Endothelial cell of umbilical vein (primary cell): ENCODE measurements around the gene TMEM128. TPM values are rescaled to one million over a fixed set of nuclear protein-coding genes. Genes with fewer than 3 reads are reported as not detected.

Experiments used
- BruUV-seq: library from RNA; stranded (reverse); fragments of 400-500 nt; replicated peaks from 2 replicates; lab custom pipeline; 2021; lab: Mats Ljungman, UMichigan
- CTCF ChIA-PET: fragments of 300-600, 350-600 bp; sonication (Branson Sonifier 250); formaldehyde crosslinking; loops from one replicate; lab custom pipeline; 2021; ENCODE audit warnings: antibody characterized with exemption, inconsistent platforms; lab: Charles Lee
- POLR2A ChIA-PET: fragments of 300-600, 350-600 bp; sonication (Branson Sonifier 250); formaldehyde crosslinking; loops from one replicate; lab custom pipeline; 2021; ENCODE audit warnings: antibody characterized with exemption, inconsistent platforms; lab: Charles Lee
- DNase-seq: peaks from one replicate; pipeline ENCODE4 v3.0.0-alpha.2; 2011; ENCODE audit warnings: low read depth, low spot score
- FAIRE-seq: peaks from 2 replicates; lab custom pipeline; 2011; peaks lifted over from hg19 to GRCh38; lab: Jason Lieb, UNC
- H2AFZ ChIP-seq: 2 replicates; pipeline ENCODE4 v1.6.0; 2012; ENCODE audit warnings: low read depth, low read length, control low read depth, inconsistent platforms
- H3K27ac ChIP-seq: 2 replicates; pipeline ENCODE4 v1.5.1; 2011; ENCODE audit warnings: low read depth, mild to moderate bottlenecking, control low read depth, low read length, moderate library complexity; ENCODE audit not compliant: insufficient read depth
- H3K27me3 ChIP-seq, 2 experiments: 2 replicates each; pipeline versions ENCODE4 v1.6.0 to v1.6.1; 2011; ENCODE audit warnings: low read length in 2 of 2, mixed read lengths in 1 of 2; ENCODE audit not compliant: control insufficient read depth in 2 of 2, insufficient read depth in 2 of 2
- H3K36me3 ChIP-seq, 2 experiments: 2 replicates in 1 of 2; 3 replicates in 1 of 2; pipeline ENCODE4 v1.5.1; 2011; ENCODE audit warnings: low read length in 2 of 2, mild to moderate bottlenecking in 1 of 2, moderate library complexity in 1 of 2; ENCODE audit not compliant: control insufficient read depth in 2 of 2, insufficient read depth in 2 of 2; ENCODE audit errors: extremely low read depth in 1 of 2
- H3K4me1 ChIP-seq: 3 replicates; pipeline ENCODE4 v1.5.1; 2011; ENCODE audit warnings: mild to moderate bottlenecking, low read length; ENCODE audit not compliant: control insufficient read depth, insufficient read depth; ENCODE audit errors: extremely low read depth
- H3K4me2 ChIP-seq: 2 replicates; pipeline ENCODE4 v1.6.1; 2011; ENCODE audit warnings: low read length, control low read depth, mixed read lengths; ENCODE audit not compliant: insufficient read depth
- H3K4me3 ChIP-seq, 3 experiments: fragments of 200-600 bp in 1 of 3; sonication (generic), shearing (Covaris generic) in 1 of 3; replicated peaks in 1 of 3; 2 replicates each; pipeline ENCODE4 v1.5.1; 2011 to 2016; ENCODE audit warnings: control low read depth in 3 of 3, low read length in 3 of 3, mild to moderate bottlenecking in 2 of 3, inconsistent platforms in 1 of 3, low read depth in 1 of 3, moderate library complexity in 1 of 3; ENCODE audit not compliant: insufficient read depth in 1 of 3
- H3K79me2 ChIP-seq: 2 replicates; pipeline ENCODE4 v1.6.0; 2012; ENCODE audit warnings: low read length, inconsistent platforms; ENCODE audit not compliant: control insufficient read depth, insufficient read depth
- H3K9ac ChIP-seq: replicated peaks from 2 replicates; pipeline ENCODE3; 2011; ENCODE audit warnings: low read length, control low read depth; ENCODE audit not compliant: insufficient read depth; ENCODE audit errors: extremely low read depth
- H3K9me1 ChIP-seq: replicated peaks from 3 replicates; pipeline ENCODE4 v1.6.0; 2011; ENCODE audit warnings: mild to moderate bottlenecking, low read length; ENCODE audit not compliant: control insufficient read depth, insufficient read depth; ENCODE audit errors: extremely low read depth
- H3K9me3 ChIP-seq: replicated peaks from 2 replicates; pipeline ENCODE4 v1.5.1; 2012; ENCODE audit warnings: low read length, inconsistent platforms; ENCODE audit not compliant: control insufficient read depth, insufficient read depth
- H4K20me1 ChIP-seq: replicated peaks from 2 replicates; pipeline ENCODE3; 2011; ENCODE audit warnings: mild to moderate bottlenecking, low read length; ENCODE audit not compliant: control insufficient read depth, insufficient read depth; ENCODE audit errors: extremely low read depth
- CTCF ChIP-seq, 2 donors: IDR thresholded peaks; 1 replicate in 1 of 2; 2 replicates in 1 of 2; pipeline ENCODE4 v1.5.1; 2011; ENCODE audit warnings: low read length in 2 of 2, mild to moderate bottlenecking in 2 of 2, moderate library complexity in 2 of 2, control low read depth in 1 of 2, inconsistent platforms in 1 of 2, low read depth in 1 of 2; ENCODE audit not compliant: insufficient read depth in 1 of 2; ENCODE audit errors: extremely low read depth in 1 of 2
- EZH2 ChIP-seq: IDR thresholded peaks from 2 replicates; pipeline ENCODE4 v1.6.1; 2012; ENCODE audit warnings: borderline replicate concordance, low read depth, mild to moderate bottlenecking, moderate library complexity, low read length, inconsistent platforms; ENCODE audit not compliant: severe bottlenecking
- POLR2AphosphoS5 ChIP-seq: IDR thresholded peaks from 2 replicates; pipeline ENCODE4 v1.6.1; 2012; ENCODE audit warnings: low read depth, mild to moderate bottlenecking, control low read depth, low read length, moderate library complexity; ENCODE audit not compliant: insufficient read depth
- dilution Hi-C: fragments of 300-500 bp; cut with MboI; formaldehyde crosslinking; loops from one replicate; pipeline ENCODE4 v1.15.0; 2019; ENCODE audit warnings: low sequenced_read_pairs; ENCODE audit not compliant: extremely low pct_ligation_motif_present
- intact Hi-C: fragments of 100-400 bp; cut with micrococcal nuclease; formaldehyde crosslinking; loops from one replicate; pipeline ENCODE4 v1.10.0; 2022
- polyA plus RNA-seq, 4 experiments: library from polyadenylated mRNA; depleted of rRNA in 3 of 4; stranded (reverse) in 3 of 4; unstranded in 1 of 4; fragments of >200 nt; gene quantifications; 2 replicates each; pipeline versions ENCODE4 v1.2.1 to v1.2.3, GENCODE V29; 2011 to 2012; ENCODE audit warnings: missing spikeins in 1 of 4
- total RNA-seq: library from RNA; stranded (reverse); gene quantifications from 2 replicates; pipeline ENCODE4 v1.2.3, GENCODE V29; 2021

TMEM128 gene
- total and polyA plus RNA-seq, 2 donors (not counting 3 experiments of a cell fraction or from before 2014, with no cell fraction given): 11.5 to 23.8 TPM

- Histone ChIP-seq H2AFZ (no peak within 1 kb of the TSS), H4K20me1 (no peaks in the 10 kb centered on the region), H3K27ac (no peak within 1 kb of the TSS), H3K9me1 (no peaks in the 10 kb centered on the region), H3K4me1 (no peaks in the 10 kb centered on the region), H3K9ac (no peak within 1 kb of the TSS), H3K4me3 (no peak within 1 kb of the TSS), H3K9me3 (no peaks in the 10 kb centered on the region), H3K36me3 (no peaks in the 10 kb centered on the region), H3K79me2 (no peaks in the 10 kb centered on the region), H3K4me2 (no peak within 1 kb of the TSS), H3K27me3 (peaks cover 32 to 43% of the 10 kb centered on the region in 2 experiments)
- ChIA-PET POLR2A (no interaction called here), CTCF (no interaction called here)
- dilution Hi-C loops: no loop called here
- FAIRE-seq (no peak), DNase-seq (no peak)
- no TSS peak for BruUV-seq
- TF ChIP-seq EZH2: peak; percentile 67
- no peak for TF ChIP-seq CTCF (IDR thresholded peaks at IDR 0.05; ENCODE audit: extremely low read depth in 1 of 2, insufficient read depth in 1 of 2, low read depth in 1 of 2, low read length in 2 of 2)
- intact Hi-C loops: no loop called here
Measured at GRCh38 chr4:4226606-4227438, 21.2 kb downstream of the TMEM128 start, which contains the start of gene OTOP1. Gene OTOP1, minus strand, starts transcription at chr4:4226929. Its CDS starts 65 bp downstream, at chr4:4226864.

GRCh38 chr4:4225915-4226605 is 22.0 kb downstream of the TMEM128 start:
- ChIA-PET CTCF (interaction anchor here (1.0 kb wide), 1 partner anchor 102 kb away, joined by 3 read pairs; no protein-coding TSS in a partner anchor), POLR2A (no interaction called here)
- TF ChIP-seq POLR2AphosphoS5 (no peak), EZH2 (peak; percentile 88)
- no peaks in the 10 kb centered on the region for H3K4me1 ChIP-seq
- no peak overlapping the region for H3K4me2 ChIP-seq
- BruUV-seq: no TSS peak
- no peak overlapping the region for H3K4me3 ChIP-seq
- dilution Hi-C loops (no loop called here), intact Hi-C loops (no loop called here)
- H3K27me3 ChIP-seq: peaks cover 32 to 43% of the 10 kb centered on the region in 2 experiments
- no peaks in the 10 kb centered on the region for H3K79me2 ChIP-seq
- H2AFZ ChIP-seq: no peak overlapping the region
- DNase-seq: no peak
- no peaks in the 10 kb centered on the region for H3K9me3 ChIP-seq
- no peak overlapping the region for H3K27ac ChIP-seq
- FAIRE-seq: peak; percentile 77
- H3K9ac ChIP-seq: no peak overlapping the region
- H3K9me1 ChIP-seq: no peaks in the 10 kb centered on the region
- no peaks in the 10 kb centered on the region for H3K36me3 ChIP-seq
- H4K20me1 ChIP-seq: no peaks in the 10 kb centered on the region
